Neural progenitor cell (in vitro differentiated cells): ENCODE measurements around the gene STEAP1B. TPM values are rescaled to one million over a fixed set of nuclear protein-coding genes. Genes with fewer than 3 reads are reported as not detected.
"Not testable (repeated sequence)": the region's sequence is repeated elsewhere in the genome, so short reads cannot be mapped to it uniquely, and the experiment has no call there.

ENCODE experiments used
- DNase-seq: peaks from one replicate; pipeline ENCODE4 v3.0.0-alpha.2; 2016; ENCODE audit warnings: low spot score
- H2AFZ ChIP-seq: fragments of 200-600 bp; sonication (generic); replicated peaks from 2 replicates; pipeline ENCODE4 v1.6.1; 2016; ENCODE audit warnings: antibody characterized with exemption
- H3F3A ChIP-seq: fragments of 200-600 bp; sonication (generic); 2 replicates; pipeline ENCODE4 v1.6.1; 2016; ENCODE audit warnings: antibody characterized with exemption, low read depth
- H3K27ac ChIP-seq: fragments of 200-600 bp; sonication (generic); 2 replicates; pipeline ENCODE4 v1.5.1; 2016; ENCODE audit warnings: mild to moderate bottlenecking
- H3K27me3 ChIP-seq: fragments of 200-600 bp; sonication (generic); 2 replicates; pipeline ENCODE4 v1.6.1; 2016; ENCODE audit warnings: mild to moderate bottlenecking, moderate library complexity
- H3K36me3 ChIP-seq: fragments of 200-600 bp; sonication (generic); 2 replicates; pipeline ENCODE4 v1.5.1; 2016
- H3K4me1 ChIP-seq: fragments of 200-600 bp; sonication (generic); 2 replicates; pipeline ENCODE4 v1.6.1; 2016; ENCODE audit warnings: mixed run types
- H3K4me2 ChIP-seq: fragments of 200-600 bp; sonication (generic); 2 replicates; pipeline ENCODE4 v1.6.1; 2016
- H3K4me3 ChIP-seq: fragments of 200-600 bp; sonication (generic); 2 replicates; pipeline ENCODE4 v1.5.1; 2016
- H3K79me2 ChIP-seq: fragments of 200-600 bp; sonication (generic); 2 replicates; pipeline ENCODE4 v1.6.1; 2016; ENCODE audit warnings: low read depth
- H3K9ac ChIP-seq: fragments of 200-600 bp; sonication (generic); 2 replicates; pipeline ENCODE4 v1.6.1; 2016
- H3K9me3 ChIP-seq: fragments of 200-600 bp; sonication (generic); 2 replicates; pipeline ENCODE4 v1.5.1; 2016; ENCODE audit warnings: low read depth
- H4K20me1 ChIP-seq: fragments of 200-600 bp; sonication (generic); 2 replicates; pipeline ENCODE4 v1.6.1; 2016; ENCODE audit warnings: low read depth
- H3K27ac Mint-ChIP-seq: 3 replicates; pipeline ENCODE4 v1.8.0; 2021; ENCODE audit warnings: mixed read lengths
- H3K27me3 Mint-ChIP-seq: 2 replicates; pipeline ENCODE4 v1.8.0; 2022; ENCODE audit warnings: low read depth, mild to moderate bottlenecking, inconsistent platforms, moderate library complexity, mixed read lengths; ENCODE audit not compliant: insufficient read depth
- H3K36me3 Mint-ChIP-seq: 3 replicates; pipeline ENCODE4 v1.8.0; 2021; ENCODE audit warnings: mixed read lengths
- H3K4me1 Mint-ChIP-seq: 3 replicates; pipeline ENCODE4 v1.8.0; 2021; ENCODE audit warnings: mixed read lengths
- H3K4me3 Mint-ChIP-seq: 3 replicates; pipeline ENCODE4 v1.8.0; 2021; ENCODE audit warnings: mild to moderate bottlenecking, moderate library complexity, mixed read lengths
- H3K9me3 Mint-ChIP-seq: 3 replicates; pipeline ENCODE4 v1.8.0; 2020; ENCODE audit warnings: mixed read lengths
- CTCF ChIP-seq: fragments of 200-600 bp; sonication (generic); IDR thresholded peaks from 2 replicates; pipeline ENCODE4 v1.5.1; 2017; ENCODE audit warnings: antibody characterized with exemption, mild to moderate bottlenecking
- EZH2 ChIP-seq: fragments of 200-600 bp; sonication (generic); IDR thresholded peaks from 2 replicates; pipeline ENCODE4 v1.6.1; 2017; ENCODE audit warnings: antibody characterized with exemption, mild to moderate bottlenecking, moderate library complexity
- EZH2phosphoT487 ChIP-seq: fragments of 200-600 bp; sonication (generic); IDR thresholded peaks from 2 replicates; pipeline ENCODE4 v1.6.1; 2017; ENCODE audit warnings: antibody characterized with exemption
- total RNA-seq: library from RNA; depleted of rRNA; stranded (reverse); fragments of >200 nt; gene quantifications from 2 replicates; pipeline ENCODE4 v1.2.3, GENCODE V29; 2015; ENCODE audit warnings: low replicate concordance

STEAP1B gene
- total RNA-seq, 1 donor from 2014 or later: 1.6 TPM

- Histone ChIP-seq H3K79me2 (no peaks in the 10 kb centered on the region), H3K9me3 (peaks cover 4% of the 10 kb centered on the region), H3K36me3 (no peaks in the 10 kb centered on the region), H2AFZ (no peak overlapping the region), H3K27me3 (peaks cover 10% of the 10 kb centered on the region), H3K4me2 (no peak overlapping the region), H3K27ac (no peak overlapping the region), H3K4me1 (peaks cover 7% of the 10 kb centered on the region), H3K9ac (no peak overlapping the region), H3K4me3 (no peak overlapping the region), H4K20me1 (no peaks in the 10 kb centered on the region), H3F3A (no peaks in the 10 kb centered on the region)
- Mint-ChIP-seq H3K9me3 (peaks cover 3% of the 10 kb centered on the region), H3K4me1 (no peaks in the 10 kb centered on the region), H3K36me3 (no peaks in the 10 kb centered on the region), H3K27ac (no peak overlapping the region), H3K27me3 (peaks cover 7% of the 10 kb centered on the region), H3K4me3 (no peak overlapping the region)
- no peak for TF ChIP-seq EZH2
- TF ChIP-seq CTCF: no peak
- no peak for TF ChIP-seq EZH2phosphoT487
- DNase-seq: no peak
These were observed 45.5 kb downstream of the STEAP1B start for GRCh38 chr7:22454446-22454845.

DNA sequence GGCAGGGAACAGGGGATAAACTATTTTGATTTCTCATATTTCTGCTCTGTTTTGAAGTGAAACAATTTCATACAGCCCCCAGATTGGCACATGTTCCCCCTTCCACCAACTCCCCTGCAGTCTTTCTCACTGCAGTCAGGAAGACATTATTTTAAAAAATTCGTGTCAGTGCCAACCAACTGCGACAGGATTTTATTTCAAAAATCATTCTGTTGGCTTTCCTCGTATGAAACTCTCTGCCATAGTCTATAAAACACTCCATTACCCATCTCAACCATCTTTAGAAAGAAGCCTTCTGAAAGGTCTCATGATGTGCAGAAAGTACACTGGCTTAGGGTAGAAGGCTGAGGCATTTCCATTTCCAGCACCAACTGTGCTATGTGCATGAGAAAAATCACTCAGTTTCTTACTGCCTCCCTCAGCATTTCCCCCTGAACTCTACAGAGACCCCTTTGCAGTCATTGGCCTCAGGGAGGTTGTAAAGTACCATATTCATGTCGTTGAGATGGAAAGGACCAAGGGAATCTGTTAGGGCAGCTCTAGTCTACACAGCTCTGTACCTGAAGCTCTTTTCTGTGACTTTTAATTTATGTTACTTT is 46.9 kb downstream of the STEAP1B start:
- Mint-ChIP-seq H3K9me3 (peaks cover 3% of the 10 kb centered on the region), H3K4me1 (no peaks in the 10 kb centered on the region), H3K36me3 (no peaks in the 10 kb centered on the region), H3K27me3 (peaks cover 4% of the 10 kb centered on the region), H3K27ac (no peak overlapping the region), H3K4me3 (no peak overlapping the region)
- Histone ChIP-seq H4K20me1 (no peaks in the 10 kb centered on the region), H3K4me3 (no peak overlapping the region), H3K27me3 (peaks cover 10% of the 10 kb centered on the region), H3K4me1 (peaks cover 7% of the 10 kb centered on the region), H3K36me3 (no peaks in the 10 kb centered on the region), H3K4me2 (peak overlapping the region; percentile 81), H3K27ac (no peak overlapping the region), H3F3A (no peaks in the 10 kb centered on the region), H3K79me2 (no peaks in the 10 kb centered on the region), H2AFZ (peak overlapping the region; percentile 99), H3K9ac (no peak overlapping the region), H3K9me3 (peaks cover 4% of the 10 kb centered on the region)
- DNase-seq: no peak
- no peak for TF ChIP-seq EZH2
- no peak for TF ChIP-seq EZH2phosphoT487
- no peak for TF ChIP-seq CTCF

DNA sequence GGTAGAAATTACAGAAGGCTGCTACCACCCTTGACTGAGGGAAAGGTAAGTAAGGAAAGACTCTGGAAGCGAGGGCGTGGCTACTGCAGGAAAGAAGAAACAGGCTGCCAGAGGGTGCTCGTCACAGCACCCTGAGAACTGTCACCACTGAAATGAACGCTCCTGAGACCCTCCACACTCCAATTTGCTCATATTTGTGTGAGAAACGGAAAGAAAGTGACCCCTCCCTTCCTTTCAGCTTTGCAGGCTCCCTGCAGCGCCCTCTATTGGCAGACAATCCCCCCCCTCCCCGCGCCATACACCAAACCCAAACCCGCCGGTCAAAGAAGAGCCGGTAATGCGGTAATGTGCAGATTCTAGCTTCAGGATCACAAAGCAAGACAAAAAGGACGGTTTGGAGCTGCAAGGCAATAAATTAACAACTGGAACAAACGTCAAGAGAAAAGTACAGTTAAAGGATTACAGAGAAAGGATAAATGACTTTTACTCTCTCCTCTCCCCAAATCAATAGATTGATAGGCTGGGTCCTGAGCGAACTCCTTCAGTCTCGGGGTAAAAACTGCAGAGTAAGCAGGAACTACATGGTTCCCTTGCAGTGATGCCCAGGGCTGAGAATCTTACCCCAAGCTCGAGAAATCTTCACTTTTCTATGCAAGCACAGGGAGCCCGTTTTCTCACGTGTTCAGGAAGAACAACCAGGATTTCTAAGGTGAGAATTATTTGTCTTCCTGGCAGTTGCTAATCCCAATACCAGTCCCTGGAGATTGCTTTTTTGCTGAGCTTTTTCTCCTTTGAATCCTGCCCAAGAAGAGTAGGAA is 47.6 kb downstream of the STEAP1B start:
- Histone ChIP-seq H3K36me3 (no peaks in the 10 kb centered on the region), H3K9ac (no peak overlapping the region), H3K4me3 (peak overlapping the region; percentile 41), H3K9me3 (peaks cover 4% of the 10 kb centered on the region), H3K4me1 (peaks cover 7% of the 10 kb centered on the region), H3K27ac (no peak overlapping the region), H2AFZ (peak overlapping the region; percentile 99), H3K27me3 (peaks cover 10% of the 10 kb centered on the region), H3K79me2 (no peaks in the 10 kb centered on the region), H3F3A (no peaks in the 10 kb centered on the region), H4K20me1 (no peaks in the 10 kb centered on the region), H3K4me2 (peak overlapping the region; percentile 81)
- DNase-seq: peak; percentile 81
- peaks cover 3% of the 10 kb centered on the region for H3K9me3 Mint-ChIP-seq
- TF ChIP-seq EZH2: peak; percentile 42
- TF ChIP-seq CTCF: peak; percentile 82
- TF ChIP-seq EZH2phosphoT487: no peak
- peak overlapping the region; percentile 22 for H3K4me3 Mint-ChIP-seq
- no peak overlapping the region for H3K27ac Mint-ChIP-seq
- peaks cover 2% of the 10 kb centered on the region for H3K27me3 Mint-ChIP-seq
- no peaks in the 10 kb centered on the region for H3K36me3 Mint-ChIP-seq
- no peaks in the 10 kb centered on the region for H3K4me1 Mint-ChIP-seq

DNA sequence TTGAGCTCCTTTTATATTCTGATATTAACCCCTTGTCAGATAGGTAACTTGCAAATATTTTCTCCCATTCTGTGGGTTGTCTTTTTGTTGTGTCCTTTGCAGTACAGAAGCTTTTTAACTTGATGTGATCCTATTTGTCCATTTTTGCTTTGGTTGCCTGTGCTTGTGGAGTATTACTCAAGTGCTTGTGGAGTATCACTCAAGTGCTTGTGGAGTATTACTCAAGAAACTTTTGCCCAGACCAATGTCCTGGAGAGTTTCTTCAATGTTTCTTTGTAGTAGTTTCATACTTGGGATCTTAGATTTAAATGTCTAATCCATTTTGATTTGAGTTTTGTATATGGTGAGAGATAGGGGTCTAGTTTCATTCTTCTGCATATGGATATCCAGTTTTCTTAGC is 50.0 kb downstream of the STEAP1B start:
- Histone ChIP-seq H3K27me3 (peaks cover 10% of the 10 kb centered on the region), H3K4me1 (peaks cover 15% of the 10 kb centered on the region)
- H3K9me3 ChIP-seq, H3K4me2 ChIP-seq, H4K20me1 ChIP-seq, H3F3A ChIP-seq, H3K27me3 Mint-ChIP-seq, H3K4me1 Mint-ChIP-seq, H3K9ac ChIP-seq, H3K27ac ChIP-seq, H3K4me3 Mint-ChIP-seq, H3K27ac Mint-ChIP-seq, DNase-seq, H2AFZ ChIP-seq, H3K79me2 ChIP-seq, H3K4me3 ChIP-seq, H3K36me3 Mint-ChIP-seq, H3K9me3 Mint-ChIP-seq, H3K36me3 ChIP-seq: not testable (repeated sequence)
